Peyer's patch (tissue), 4 donors: ENCODE measurements around the gene ETV5. TPM values are rescaled to one million over a fixed set of nuclear protein-coding genes. Genes with fewer than 3 reads are reported as not detected.

Experiments used
- DNase-seq, 3 donors: peaks; one replicate each; pipeline ENCODE4 v3.0.0-alpha.2; 2017 to 2019
- H3K27ac ChIP-seq, 4 donors: fragments of 200-600 bp; sonication (generic); one replicate each; pipeline ENCODE4 v1.5.1; 2016 to 2019
- H3K27me3 ChIP-seq, 2 donors: fragments of 200-600 bp; sonication (generic); one replicate each; pipeline ENCODE4 v1.5.1; 2019
- H3K36me3 ChIP-seq, 3 donors: fragments of 200-600 bp; sonication (generic); one replicate each; pipeline ENCODE4 v1.5.1; 2016 to 2019
- H3K4me1 ChIP-seq, 4 donors: fragments of 200-600 bp; sonication (generic); one replicate each; pipeline ENCODE4 v1.5.1; 2016 to 2019
- H3K4me3 ChIP-seq, 4 donors: fragments of 200-600 bp; sonication (generic); 1 replicate in 3 of 4; 2 replicates in 1 of 4; pipeline ENCODE4 v1.5.1; 2016 to 2019; ENCODE audit warnings: mild to moderate bottlenecking in 1 of 4
- H3K9me3 ChIP-seq, 4 donors: fragments of 200-600 bp; sonication (generic); one replicate each; pipeline ENCODE4 v1.5.1; 2016 to 2019; ENCODE audit warnings: mild to moderate bottlenecking in 1 of 4
- CTCF ChIP-seq, 6 experiments: fragments of 450-650 bp in 4 of 6; fragments of 200-600 bp in 2 of 6; sonication (generic) in 1 of 6; IDR thresholded peaks; one replicate each; pipeline ENCODE4 v1.5.1; 2017 to 2019; ENCODE audit warnings: antibody characterized with exemption in 6 of 6, mild to moderate bottlenecking in 3 of 6, moderate library complexity in 1 of 6
- POLR2A ChIP-seq, 2 donors: fragments of 450-650 bp; IDR thresholded peaks; one replicate each; pipeline ENCODE4 v1.5.1; 2017; ENCODE audit warnings: antibody characterized with exemption in 2 of 2, mild to moderate bottlenecking in 2 of 2, moderate library complexity in 2 of 2
- total RNA-seq, 4 donors: library from RNA; depleted of rRNA; stranded (reverse); fragments of >200 nt; gene quantifications; one replicate each; pipeline ENCODE4 v1.1.0, GENCODE V29; 2016

The ETV5 gene
- total RNA-seq, 4 donors from 2014 or later, result 4.1 to 5.3 (median 4.8) TPM

- Histone ChIP-seq H3K27ac (no peak overlapping the region), H3K4me3 (no peak overlapping the region), H3K9me3 (no peaks in the 10 kb centered on the region), H3K36me3 (no peaks in the 10 kb centered on the region), H3K4me1 (no peaks in the 10 kb centered on the region), H3K27me3 (no peaks in the 10 kb centered on the region)
- TF ChIP-seq POLR2A (IDR thresholded peaks at IDR 0.05), result no peak
- TF ChIP-seq CTCF (IDR thresholded peaks at IDR 0.05), result no peak
- DNase-seq, result no peak
Measured at GRCh38 chr3:186070550-186070949, 38.3 kb downstream of the ETV5 start.

DNA sequence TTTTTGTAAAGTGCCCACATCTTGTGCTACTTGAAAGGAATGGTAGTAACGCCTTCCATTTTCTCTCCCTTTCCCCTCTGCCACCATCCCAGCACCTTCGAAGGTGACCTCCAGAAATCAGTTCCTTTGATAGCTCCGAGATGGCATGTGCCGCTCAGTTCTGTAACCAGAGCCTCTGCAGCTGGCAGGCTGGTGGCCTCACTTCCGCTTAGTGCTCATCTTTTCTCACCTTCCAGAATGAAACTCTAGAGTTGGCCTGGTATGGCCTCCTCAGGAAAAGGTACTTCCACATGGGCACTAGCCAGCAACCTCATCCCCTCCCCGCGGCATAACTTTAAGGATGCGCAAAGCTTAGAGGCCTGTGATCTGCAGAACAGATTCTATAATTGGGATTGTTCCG is 38.8 kb downstream of the ETV5 start:
- no peak for TF ChIP-seq POLR2A (IDR thresholded peaks at IDR 0.05)
- no peak for TF ChIP-seq CTCF (IDR thresholded peaks at IDR 0.05)
- no peaks in the 10 kb centered on the region for H3K27me3 ChIP-seq
- no peak for DNase-seq
- H3K9me3 ChIP-seq, result no peaks in the 10 kb centered on the region
- no peaks in the 10 kb centered on the region for H3K4me1 ChIP-seq
- H3K27ac ChIP-seq, result no peak overlapping the region
- H3K36me3 ChIP-seq, result no peaks in the 10 kb centered on the region
- no peak overlapping the region for H3K4me3 ChIP-seq

DNA sequence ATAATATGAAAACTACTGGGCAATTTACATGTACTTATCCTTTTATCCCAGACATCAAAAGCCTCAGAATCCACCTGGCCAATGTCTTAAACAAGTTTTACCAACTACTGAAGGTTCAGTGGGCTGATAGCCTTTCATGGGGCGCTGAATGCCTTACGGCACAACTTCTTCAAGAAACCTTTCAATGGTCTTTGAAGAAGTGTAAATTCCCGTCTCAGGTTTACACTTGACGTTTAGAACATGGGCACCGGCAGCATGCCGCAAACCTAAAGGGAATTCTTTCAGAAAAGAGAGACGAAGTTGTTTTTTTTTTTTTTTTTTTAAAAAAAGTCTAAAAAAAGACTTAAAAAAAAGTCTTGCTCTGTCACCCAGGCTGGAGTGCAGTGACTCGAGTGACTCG is 39.7 kb downstream of the ETV5 start:
- Histone ChIP-seq H3K4me1 (no peaks in the 10 kb centered on the region), H3K9me3 (no peaks in the 10 kb centered on the region), H3K27me3 (no peaks in the 10 kb centered on the region), H3K4me3 (no peak overlapping the region), H3K36me3 (no peaks in the 10 kb centered on the region), H3K27ac (no peak overlapping the region)
- DNase-seq, result no peak
- no peak for TF ChIP-seq POLR2A (IDR thresholded peaks at IDR 0.05)
- TF ChIP-seq CTCF (IDR thresholded peaks at IDR 0.05), result no peak

DNA sequence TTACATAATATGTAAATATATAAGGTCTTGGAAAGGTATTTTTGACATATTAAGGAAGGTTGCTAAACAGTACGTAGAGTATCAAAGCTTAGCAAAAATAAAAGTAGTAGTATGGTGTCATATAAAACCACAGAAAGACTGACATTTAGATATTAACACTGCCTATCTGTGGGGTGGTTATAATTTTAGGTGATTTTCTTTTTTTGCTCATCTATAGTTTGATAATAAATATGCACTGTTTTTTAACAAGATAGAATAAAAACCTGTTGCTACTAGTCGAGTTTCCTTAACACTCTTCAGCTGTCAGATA is 40.7 kb downstream of the ETV5 start:
- H3K27ac ChIP-seq, result no peak overlapping the region
- H3K4me1 ChIP-seq, result no peaks in the 10 kb centered on the region
- no peaks in the 10 kb centered on the region for H3K36me3 ChIP-seq
- H3K27me3 ChIP-seq, result no peaks in the 10 kb centered on the region
- DNase-seq, result no peak
- no peak for TF ChIP-seq POLR2A (IDR thresholded peaks at IDR 0.05)
- H3K9me3 ChIP-seq, result no peaks in the 10 kb centered on the region
- no peak overlapping the region for H3K4me3 ChIP-seq

GRCh38 chr3:186067360-186068242 is 41.3 kb downstream of the ETV5 start:
- Histone ChIP-seq H3K9me3 (no peaks in the 10 kb centered on the region), H3K27ac (no peak overlapping the region), H3K4me1 (no peaks in the 10 kb centered on the region), H3K27me3 (no peaks in the 10 kb centered on the region), H3K4me3 (peak overlapping the region in 2 of 4 donors; percentile 6 to 12), H3K36me3 (no peaks in the 10 kb centered on the region)
- DNase-seq, result no peak
- TF ChIP-seq CTCF (IDR thresholded peaks at IDR 0.05) (no peak), POLR2A (IDR thresholded peaks at IDR 0.05) (no peak)

- Histone ChIP-seq H3K4me3 (no peak overlapping the region), H3K4me1 (no peaks in the 10 kb centered on the region), H3K9me3 (no peaks in the 10 kb centered on the region), H3K27ac (no peak overlapping the region), H3K36me3 (no peaks in the 10 kb centered on the region), H3K27me3 (no peaks in the 10 kb centered on the region)
- no peak for DNase-seq
- TF ChIP-seq POLR2A (IDR thresholded peaks at IDR 0.05) (no peak), CTCF (IDR thresholded peaks at IDR 0.05) (no peak)
Measured at GRCh38 chr3:186060222-186060621, 48.7 kb downstream of the ETV5 start.
